IMR-90 (cell line): ENCODE results near the gene ETF1. TPM values are rescaled to one million over a fixed set of nuclear protein-coding genes. Genes with fewer than 3 reads are reported as not detected.

Experiments
- ATAC-seq: fragments of 200-7000 bp; cut with Tn5 transposase; 2 replicates; pipeline ENCODE4 v1.9.1; 2020; ENCODE audit warnings: low read depth, mild to moderate bottlenecking, moderate library complexity
- BruUV-seq: library from RNA; stranded (reverse); fragments of 400-500 nt; replicated peaks from 2 replicates; lab custom pipeline; 2021; lab: Mats Ljungman, UMichigan
- CTCF ChIA-PET: fragments of 300-600 bp; formaldehyde crosslinking; extraction: SDS; loops from one replicate; lab custom pipeline; 2021; ENCODE audit warnings: antibody characterized with exemption; lab: Yijun Ruan, JAX
- POLR2A ChIA-PET: fragments of 300-600 bp; sonication (Branson Sonifier 250); formaldehyde crosslinking; loops from one replicate; lab custom pipeline; 2022; ENCODE audit warnings: antibody characterized with exemption; ENCODE audit not compliant: unreplicated experiment; lab: Charles Lee
- DNase-seq: peaks from one replicate; pipeline ENCODE4 v3.0.0; 2013
- H2AFZ ChIP-seq: replicated peaks from 2 replicates; pipeline ENCODE3; 2013; ENCODE audit warnings: low read length, mild to moderate bottlenecking; ENCODE audit not compliant: poor library complexity
- H2AK5ac ChIP-seq: 2 replicates; pipeline ENCODE4 v1.6.1; 2013; ENCODE audit warnings: low read depth, low read length, inconsistent platforms
- H2AK9ac ChIP-seq: replicated peaks from 2 replicates; pipeline ENCODE3; 2013; ENCODE audit warnings: mild to moderate bottlenecking, low read depth, low read length, moderate library complexity; ENCODE audit not compliant: poor library complexity
- H2BK120ac ChIP-seq: 2 replicates; pipeline ENCODE4 v1.6.1; 2013; ENCODE audit warnings: low read depth, low read length, inconsistent platforms
- H2BK15ac ChIP-seq: 3 replicates; pipeline ENCODE4 v1.6.1; 2013; ENCODE audit warnings: low read depth, low read length, inconsistent platforms
- H2BK20ac ChIP-seq: 2 replicates; pipeline ENCODE4 v1.6.1; 2013; ENCODE audit warnings: low read depth, mild to moderate bottlenecking, inconsistent platforms, low read length, moderate library complexity
- H2BK5ac ChIP-seq: 2 replicates; pipeline ENCODE4 v1.6.1; 2013; ENCODE audit warnings: mild to moderate bottlenecking, low read depth, low read length, inconsistent platforms; ENCODE audit not compliant: poor library complexity, severe bottlenecking
- H3K14ac ChIP-seq: replicated peaks from 2 replicates; pipeline ENCODE4 v1.6.1; 2013; ENCODE audit warnings: low read depth, low read length, inconsistent platforms
- H3K18ac ChIP-seq: 2 replicates; pipeline ENCODE4 v1.6.1; 2013; ENCODE audit warnings: low read depth, low read length, control low read depth
- H3K23ac ChIP-seq: 2 replicates; pipeline ENCODE4 v1.6.1; 2013; ENCODE audit warnings: low read depth, low read length, inconsistent platforms
- H3K27ac ChIP-seq: 2 replicates; pipeline ENCODE4 v1.5.1; 2013; ENCODE audit warnings: mild to moderate bottlenecking, control low read depth, low read length; ENCODE audit not compliant: insufficient read depth
- H3K27me3 ChIP-seq: 2 replicates; pipeline ENCODE4 v1.6.1; 2013; ENCODE audit warnings: low read length; ENCODE audit not compliant: control insufficient read depth, insufficient read depth
- H3K36me3 ChIP-seq: 2 replicates; pipeline ENCODE4 v1.6.1; 2013; ENCODE audit warnings: low read length, mixed read lengths; ENCODE audit not compliant: control insufficient read depth, insufficient read depth
- H3K4ac ChIP-seq: 2 replicates; pipeline ENCODE4 v1.6.1; 2013; ENCODE audit warnings: low read depth, low read length, inconsistent platforms
- H3K4me1 ChIP-seq: 2 replicates; pipeline ENCODE4 v1.6.1; 2013; ENCODE audit warnings: low read length, mixed read lengths; ENCODE audit not compliant: control insufficient read depth, insufficient read depth
- H3K4me2 ChIP-seq: 2 replicates; pipeline ENCODE4 v1.6.1; 2013; ENCODE audit warnings: low read depth, mild to moderate bottlenecking, control low read depth, low read length, moderate library complexity
- H3K4me3 ChIP-seq: 2 replicates; pipeline ENCODE4 v1.5.1; 2013; ENCODE audit warnings: low read depth, mild to moderate bottlenecking, control low read depth, low read length, moderate library complexity; ENCODE audit not compliant: insufficient read depth
- H3K56ac ChIP-seq: 2 replicates; pipeline ENCODE4 v1.6.1; 2013; ENCODE audit warnings: low read length, inconsistent platforms; ENCODE audit not compliant: insufficient read depth; ENCODE audit errors: extremely low read depth
- H3K79me1 ChIP-seq, 2 experiments: 2 replicates each; pipeline ENCODE4 v1.6.1; 2013; ENCODE audit warnings: low read length in 2 of 2, inconsistent platforms in 1 of 2, low read depth in 1 of 2
- H3K9ac ChIP-seq: 2 replicates; pipeline ENCODE4 v1.6.1; 2013; ENCODE audit warnings: low read depth, low read length, control low read depth
- H3K9me1 ChIP-seq: 2 replicates; pipeline ENCODE4 v1.6.1; 2013; ENCODE audit warnings: low read length, inconsistent platforms; ENCODE audit not compliant: insufficient read depth
- H3K9me3 ChIP-seq: 2 replicates; pipeline ENCODE4 v1.6.1; 2013; ENCODE audit warnings: low read length; ENCODE audit not compliant: control insufficient read depth, insufficient read depth
- H4K20me1 ChIP-seq: 2 replicates; pipeline ENCODE4 v1.6.1; 2013; ENCODE audit warnings: low read length, inconsistent platforms; ENCODE audit not compliant: insufficient read depth
- H4K5ac ChIP-seq: 2 replicates; pipeline ENCODE4 v1.6.1; 2013; ENCODE audit warnings: mild to moderate bottlenecking, low read depth, low read length, control low read depth
- H4K8ac ChIP-seq, 2 experiments: 2 replicates each; pipeline ENCODE4 v1.6.1; 2013; ENCODE audit warnings: low read depth in 2 of 2, low read length in 2 of 2, control low read depth in 1 of 2, inconsistent platforms in 1 of 2
- H4K91ac ChIP-seq: 2 replicates; pipeline ENCODE4 v1.6.1; 2013; ENCODE audit warnings: low read depth, low read length, inconsistent platforms; ENCODE audit not compliant: insufficient read depth
- BHLHE40 ChIP-seq: fragments of 150-350 bp; IDR thresholded peaks from 2 replicates; pipeline ENCODE4 v1.6.1; 2016; ENCODE audit warnings: mild to moderate bottlenecking, low read depth, low read length
- CEBPB ChIP-seq: IDR thresholded peaks from 2 replicates; pipeline ENCODE4 v1.6.1; 2012; ENCODE audit warnings: low read depth, low read length, improper control_type of control experiment
- CHD1 ChIP-seq: IDR thresholded peaks from 2 replicates; pipeline ENCODE4 v1.6.1; 2012; ENCODE audit warnings: low read depth, low read length, improper control_type of control experiment
- CTCF ChIP-seq: conservative IDR thresholded peaks from 2 replicates; pipeline ENCODE4 v1.5.1; 2012; ENCODE audit warnings: mild to moderate bottlenecking, low read depth, low read length, improper control_type of control experiment
- ELK1 ChIP-seq: fragments of 150-350 bp; IDR thresholded peaks from 2 replicates; pipeline ENCODE4 v1.6.1; 2016; ENCODE audit warnings: low read depth, mild to moderate bottlenecking, low read length, moderate library complexity, borderline replicate concordance
- FOS ChIP-seq: fragments of 150-350 bp; IDR thresholded peaks from 2 replicates; pipeline ENCODE4 v1.6.1; 2016; ENCODE audit warnings: low read depth, low read length
- MAFK ChIP-seq: IDR thresholded peaks from 2 replicates; pipeline ENCODE4 v1.6.1; 2012; ENCODE audit warnings: low read depth, low read length, improper control_type of control experiment
- MAZ ChIP-seq: IDR thresholded peaks from 2 replicates; pipeline ENCODE4 v1.6.1; 2012; ENCODE audit warnings: low read depth, mild to moderate bottlenecking, low read length, improper control_type of control experiment, moderate library complexity, borderline replicate concordance
- MXI1 ChIP-seq: IDR thresholded peaks from 2 replicates; pipeline ENCODE4 v1.6.1; 2012; ENCODE audit warnings: low read depth, mild to moderate bottlenecking, low read length, moderate library complexity, borderline replicate concordance
- NFE2L2 ChIP-seq: fragments of 150-350 bp; IDR thresholded peaks from 2 replicates; pipeline ENCODE4 v1.6.1; 2016; ENCODE audit warnings: low read depth, mild to moderate bottlenecking, low read length
- POLR2A ChIP-seq: IDR thresholded peaks from 2 replicates; pipeline ENCODE4 v1.6.1; 2012; ENCODE audit warnings: mild to moderate bottlenecking, low read depth, low read length
- RAD21 ChIP-seq: IDR thresholded peaks from 2 replicates; pipeline ENCODE4 v1.6.1; 2012; ENCODE audit warnings: low read length, improper control_type of control experiment
- RCOR1 ChIP-seq: IDR thresholded peaks from 2 replicates; pipeline ENCODE4 v1.6.1; 2012; ENCODE audit warnings: mild to moderate bottlenecking, low read length, improper control_type of control experiment; ENCODE audit not compliant: insufficient replicate concordance
- RFX5 ChIP-seq: IDR thresholded peaks from 2 replicates; pipeline ENCODE4 v1.8.0; 2012; ENCODE audit warnings: low read depth, mild to moderate bottlenecking, low read length, moderate library complexity
- SMC3 ChIP-seq: fragments of 150-350 bp; IDR thresholded peaks from 2 replicates; pipeline ENCODE4 v1.6.1; 2016; ENCODE audit warnings: low read depth, mild to moderate bottlenecking, antibody characterized with exemption, low read length, moderate library complexity
- USF2 ChIP-seq: fragments of 150-350 bp; IDR thresholded peaks from 2 replicates; pipeline ENCODE4 v1.6.1; 2017; ENCODE audit warnings: mild to moderate bottlenecking, antibody characterized with exemption, low read length, low read depth
- dilution Hi-C: fragments of 300-500 bp; cut with HindIII; formaldehyde crosslinking; loops from one replicate; pipeline ENCODE4 v1.14.3; 2018; ENCODE audit warnings: low sequenced_read_pairs; ENCODE audit not compliant: unreplicated experiment
- in situ Hi-C: fragments of 300-500 bp; cut with MboI; formaldehyde crosslinking; loops from 3 replicates; pipeline ENCODE4 v1.14.3; 2019; ENCODE audit warnings: low sequenced_read_pairs, inconsistent platforms, mixed read lengths
- intact Hi-C: fragments of 100-400 bp; cut with micrococcal nuclease; formaldehyde crosslinking; loops from 2 replicates; pipeline ENCODE4 v1.10.0; 2022
- polyA plus RNA-seq, 3 experiments: library from polyadenylated mRNA; depleted of rRNA; stranded (reverse); fragments of >200 nt; gene quantifications; 2 replicates each; pipeline ENCODE4 v1.2.3, GENCODE V29; 2012; ENCODE audit warnings: low replicate concordance in 1 of 3
- total RNA-seq: library from RNA; depleted of rRNA; stranded (reverse); fragments of >200 nt; gene quantifications from 2 replicates; pipeline ENCODE4 v1.2.3, GENCODE V29; 2012

Gene ETF1
- total and polyA plus RNA-seq, 2 of the 4 experiments (the other 2 are of a cell fraction), result 53.2 to 126 TPM

GRCh38 chr5:138580777-138581176 is 37.7 kb upstream of the ETF1 start:
- H3K27ac ChIP-seq, result no peak overlapping the region
- H3K4me2 ChIP-seq, result no peak overlapping the region
- no peak overlapping the region for H4K8ac ChIP-seq
- POLR2A ChIA-PET, result no interaction called here
- H3K18ac ChIP-seq, result no peak overlapping the region
- in situ Hi-C loops, result no loop called here
- H3K4ac ChIP-seq, result no peak overlapping the region
- no peak overlapping the region for H4K91ac ChIP-seq
- no peak overlapping the region for H2BK120ac ChIP-seq
- H3K56ac ChIP-seq, result no peak overlapping the region
- no peaks in the 10 kb centered on the region for H3K4me1 ChIP-seq
- ATAC-seq (no peak), DNase-seq (no peak)
- TF ChIP-seq FOS (no peak), BHLHE40 (no peak), NFE2L2 (no peak), CEBPB (no peak), POLR2A (no peak), CTCF (no peak), MXI1 (no peak), RFX5 (no peak), SMC3 (no peak), CHD1 (no peak), ELK1 (no peak), RAD21 (no peak), RCOR1 (no peak), USF2 (no peak), MAZ (no peak), MAFK (no peak)
- no peaks in the 10 kb centered on the region; a peak in 1 of 4 replicates for H3K79me1 ChIP-seq
- CTCF ChIA-PET, result no interaction called here
- H4K20me1 ChIP-seq, result no peaks in the 10 kb centered on the region
- H3K36me3 ChIP-seq, result no peaks in the 10 kb centered on the region
- dilution Hi-C loops, result no loop called here
- H2AK5ac ChIP-seq, result no peak overlapping the region
- no peak overlapping the region for H2BK15ac ChIP-seq
- no peak overlapping the region for H3K4me3 ChIP-seq
- H2BK5ac ChIP-seq, result no peak overlapping the region
- H3K27me3 ChIP-seq, result peaks cover 6% of the 10 kb centered on the region
- no peak overlapping the region for H2AFZ ChIP-seq
- intact Hi-C loops, result no loop called here
- H3K23ac ChIP-seq, result no peak overlapping the region
- H2AK9ac ChIP-seq, result no peak overlapping the region
- H3K9me3 ChIP-seq, result no peaks in the 10 kb centered on the region
- H3K9ac ChIP-seq, result no peak overlapping the region
- H3K9me1 ChIP-seq, result no peaks in the 10 kb centered on the region
- H4K5ac ChIP-seq, result no peak overlapping the region
- BruUV-seq, result no TSS peak
- no peak overlapping the region for H3K14ac ChIP-seq
- no peak overlapping the region for H2BK20ac ChIP-seq
